Hepatocyte (in vitro differentiated cells): ENCODE results near the gene SHROOM2. TPM values are rescaled to one million over a fixed set of nuclear protein-coding genes. Genes with fewer than 3 reads are reported as not detected.

Experiments
- DNase-seq: peaks from one replicate; pipeline ENCODE4 v3.0.0-alpha.2; 2016; ENCODE audit warnings: low spot score
- H2AFZ ChIP-seq: fragments of 200-600 bp; sonication (generic); 2 replicates; pipeline ENCODE4 v1.6.0; 2016; ENCODE audit warnings: antibody characterized with exemption, mild to moderate bottlenecking
- H3K27ac ChIP-seq: fragments of 200-600 bp; sonication (generic); 2 replicates; pipeline ENCODE4 v1.5.1; 2016; ENCODE audit warnings: mild to moderate bottlenecking
- H3K27me3 ChIP-seq: fragments of 200-600 bp; sonication (generic); 2 replicates; pipeline ENCODE4 v1.6.1; 2016
- H3K36me3 ChIP-seq: fragments of 200-600 bp; sonication (generic); replicated peaks from 2 replicates; pipeline ENCODE4 v1.5.1; 2016; ENCODE audit warnings: low read depth; ENCODE audit not compliant: insufficient read depth
- H3K4me1 ChIP-seq: fragments of 200-600 bp; sonication (generic); 2 replicates; pipeline ENCODE4 v1.5.1; 2016; ENCODE audit warnings: mild to moderate bottlenecking, moderate library complexity; ENCODE audit not compliant: insufficient read depth
- H3K4me2 ChIP-seq: fragments of 200-600 bp; sonication (generic); 2 replicates; pipeline ENCODE4 v1.6.0; 2016
- H3K4me3 ChIP-seq: fragments of 200-600 bp; sonication (generic); 2 replicates; pipeline ENCODE4 v1.5.1; 2016; ENCODE audit warnings: mild to moderate bottlenecking
- H3K79me2 ChIP-seq: fragments of 200-600 bp; sonication (generic); 2 replicates; pipeline ENCODE4 v1.6.0; 2017; ENCODE audit warnings: mild to moderate bottlenecking
- H3K9me2 ChIP-seq: fragments of 200-600 bp; sonication (generic); replicated peaks from 2 replicates; pipeline ENCODE4 v1.6.0; 2017; ENCODE audit warnings: mild to moderate bottlenecking; ENCODE audit not compliant: insufficient read depth
- H3K9me3 ChIP-seq: fragments of 200-600 bp; sonication (generic); 2 replicates; pipeline ENCODE4 v1.5.1; 2016; ENCODE audit warnings: low read depth, mild to moderate bottlenecking
- H4K20me1 ChIP-seq: fragments of 200-600 bp; sonication (generic); 2 replicates; pipeline ENCODE4 v1.6.0; 2016; ENCODE audit warnings: mild to moderate bottlenecking; ENCODE audit not compliant: insufficient read depth, poor library complexity, severe bottlenecking
- EZH2 ChIP-seq: fragments of 200-600 bp; sonication (generic); IDR thresholded peaks from 2 replicates; pipeline ENCODE4 v1.6.1; 2016; ENCODE audit warnings: antibody characterized with exemption, mild to moderate bottlenecking, borderline replicate concordance
- EZH2phosphoT487 ChIP-seq: fragments of 200-600 bp; sonication (generic); IDR thresholded peaks from one replicate; pipeline ENCODE4 v1.6.1; 2018; ENCODE audit warnings: antibody characterized with exemption, mild to moderate bottlenecking, low read depth, moderate library complexity; ENCODE audit not compliant: unreplicated experiment, severe bottlenecking
- WGBS: methylation state at CpG from one replicate; pipeline ENCODE4 v1.1.6; 2016; ENCODE audit warnings: low lambda C conversion rate; ENCODE audit errors: missing lambda C conversion rate; 5-methylcytosine and 5-hydroxymethylcytosine counted together
- polyA plus RNA-seq: library from polyadenylated mRNA; unstranded; fragments of >200 nt; fragmentation: Nextera tagmentation; extraction: Ambion mirVana; gene quantifications from 2 replicates; pipeline ENCODE4 v1.2.1, GENCODE V29; 2016
- total RNA-seq: library from RNA; depleted of rRNA; stranded (reverse); fragments of >200 nt; gene quantifications from 2 replicates; pipeline ENCODE4 v1.2.3, GENCODE V29; 2014
- TF ChIP-seq, protein P1 (sequence below): fragments of 200-600 bp; sonication (generic); IDR thresholded peaks from 2 replicates; pipeline ENCODE4 v1.5.1; 2016; ENCODE audit warnings: antibody characterized with exemption, mild to moderate bottlenecking; ENCODE audit not compliant: poor library complexity

SHROOM2 gene
- total and polyA plus RNA-seq, 2 experiments from 2014 or later: 6.9 to 8.5 TPM

DNA sequence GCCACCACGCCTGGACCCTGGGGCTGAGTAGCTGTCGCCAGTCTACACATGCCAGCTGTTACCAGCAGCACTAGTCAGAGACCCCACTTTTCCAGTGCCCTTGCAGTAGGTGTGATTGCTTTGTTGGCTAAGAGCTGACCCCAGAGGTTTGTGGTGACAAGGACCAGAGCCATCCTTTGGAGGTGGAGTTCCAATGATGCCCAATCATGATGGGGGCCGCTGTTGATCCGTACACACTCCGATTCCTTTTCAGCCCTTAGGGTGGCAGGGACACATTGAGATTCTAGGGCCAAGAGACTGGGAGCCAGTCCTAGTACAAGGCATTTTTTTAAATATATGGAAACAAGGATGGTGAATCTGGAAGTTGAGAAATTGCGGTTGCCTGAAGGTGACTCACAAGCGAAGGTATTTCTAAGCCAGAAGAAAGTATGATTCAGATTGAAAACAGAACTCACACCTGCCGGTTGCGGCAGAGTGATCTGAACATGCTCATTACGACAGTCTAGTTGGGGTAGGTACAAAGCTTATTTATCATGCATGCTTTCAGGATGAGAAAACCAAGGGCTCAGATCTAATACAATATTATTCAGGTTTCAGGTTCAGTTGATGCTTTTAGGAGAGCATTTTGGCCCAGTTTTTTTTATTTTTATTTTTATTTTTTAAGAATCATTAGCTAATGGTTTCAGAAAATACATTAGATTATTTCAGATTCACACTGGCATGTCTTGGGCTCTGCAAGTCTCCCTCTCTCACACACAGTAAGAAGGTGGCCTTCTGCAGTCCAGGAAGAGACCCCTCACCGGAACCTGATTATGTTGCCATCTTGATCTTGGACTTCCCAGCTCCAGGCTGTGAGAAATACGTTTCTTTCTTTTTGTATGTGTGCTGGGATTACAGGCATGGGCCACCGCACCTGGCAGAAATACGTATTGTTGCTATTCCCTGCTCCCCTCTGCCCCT is 43.4 kb downstream of the SHROOM2 start:
- H3K9me2 ChIP-seq: no peaks in the 10 kb centered on the region
- no peaks in the 10 kb centered on the region for H4K20me1 ChIP-seq
- TF ChIP-seq, protein P1, sequence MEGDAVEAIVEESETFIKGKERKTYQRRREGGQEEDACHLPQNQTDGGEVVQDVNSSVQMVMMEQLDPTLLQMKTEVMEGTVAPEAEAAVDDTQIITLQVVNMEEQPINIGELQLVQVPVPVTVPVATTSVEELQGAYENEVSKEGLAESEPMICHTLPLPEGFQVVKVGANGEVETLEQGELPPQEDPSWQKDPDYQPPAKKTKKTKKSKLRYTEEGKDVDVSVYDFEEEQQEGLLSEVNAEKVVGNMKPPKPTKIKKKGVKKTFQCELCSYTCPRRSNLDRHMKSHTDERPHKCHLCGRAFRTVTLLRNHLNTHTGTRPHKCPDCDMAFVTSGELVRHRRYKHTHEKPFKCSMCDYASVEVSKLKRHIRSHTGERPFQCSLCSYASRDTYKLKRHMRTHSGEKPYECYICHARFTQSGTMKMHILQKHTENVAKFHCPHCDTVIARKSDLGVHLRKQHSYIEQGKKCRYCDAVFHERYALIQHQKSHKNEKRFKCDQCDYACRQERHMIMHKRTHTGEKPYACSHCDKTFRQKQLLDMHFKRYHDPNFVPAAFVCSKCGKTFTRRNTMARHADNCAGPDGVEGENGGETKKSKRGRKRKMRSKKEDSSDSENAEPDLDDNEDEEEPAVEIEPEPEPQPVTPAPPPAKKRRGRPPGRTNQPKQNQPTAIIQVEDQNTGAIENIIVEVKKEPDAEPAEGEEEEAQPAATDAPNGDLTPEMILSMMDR: no peak
- TF ChIP-seq EZH2: no peak
- TF ChIP-seq EZH2phosphoT487: no peak
- H3K27ac ChIP-seq: peak overlapping the region; percentile 59
- H3K4me3 ChIP-seq: no peak overlapping the region
- no peaks in the 10 kb centered on the region for H3K27me3 ChIP-seq
- H3K9me3 ChIP-seq: no peaks in the 10 kb centered on the region
- peaks cover 11% of the 10 kb centered on the region for H3K79me2 ChIP-seq
- H3K4me2 ChIP-seq: no peak overlapping the region
- 76% methylated on average over 14 of the region's 14 CpGs for WGBS
- no peak overlapping the region for H2AFZ ChIP-seq
- DNase-seq: peak; percentile 33
- H3K4me1 ChIP-seq: no peaks in the 10 kb centered on the region
- H3K36me3 ChIP-seq: no peaks in the 10 kb centered on the region

DNA sequence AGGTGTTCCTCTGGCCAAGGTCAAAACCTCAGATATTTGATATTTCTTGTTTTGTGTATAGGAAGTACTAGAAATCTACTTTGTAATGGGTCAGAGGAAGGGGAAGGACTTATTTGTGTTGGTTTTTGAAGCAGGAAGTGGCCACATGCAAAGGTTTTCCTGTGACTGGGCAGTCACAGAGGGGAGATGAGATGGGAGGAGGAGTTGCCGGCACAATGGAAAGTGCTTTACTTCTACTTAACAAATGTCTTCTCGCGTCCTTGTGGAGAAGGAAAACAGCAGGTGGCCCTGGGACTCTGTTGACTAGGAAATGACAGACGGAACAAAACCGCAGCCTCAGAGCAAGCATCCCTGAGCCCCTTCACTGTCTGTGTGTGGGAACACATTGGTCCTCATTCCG is 46.6 kb downstream of the SHROOM2 start:
- Histone ChIP-seq H3K4me1 (no peaks in the 10 kb centered on the region), H3K27me3 (no peaks in the 10 kb centered on the region), H3K4me3 (no peak overlapping the region), H3K9me2 (no peaks in the 10 kb centered on the region), H3K9me3 (no peaks in the 10 kb centered on the region), H3K4me2 (no peak overlapping the region), H3K79me2 (peaks cover 9% of the 10 kb centered on the region), H2AFZ (no peak overlapping the region), H3K27ac (no peak overlapping the region), H4K20me1 (no peaks in the 10 kb centered on the region), H3K36me3 (no peaks in the 10 kb centered on the region)
- TF ChIP-seq EZH2: no peak
- WGBS: 80% methylated on average over 6 of the region's 6 CpGs
- DNase-seq: no peak

DNA sequence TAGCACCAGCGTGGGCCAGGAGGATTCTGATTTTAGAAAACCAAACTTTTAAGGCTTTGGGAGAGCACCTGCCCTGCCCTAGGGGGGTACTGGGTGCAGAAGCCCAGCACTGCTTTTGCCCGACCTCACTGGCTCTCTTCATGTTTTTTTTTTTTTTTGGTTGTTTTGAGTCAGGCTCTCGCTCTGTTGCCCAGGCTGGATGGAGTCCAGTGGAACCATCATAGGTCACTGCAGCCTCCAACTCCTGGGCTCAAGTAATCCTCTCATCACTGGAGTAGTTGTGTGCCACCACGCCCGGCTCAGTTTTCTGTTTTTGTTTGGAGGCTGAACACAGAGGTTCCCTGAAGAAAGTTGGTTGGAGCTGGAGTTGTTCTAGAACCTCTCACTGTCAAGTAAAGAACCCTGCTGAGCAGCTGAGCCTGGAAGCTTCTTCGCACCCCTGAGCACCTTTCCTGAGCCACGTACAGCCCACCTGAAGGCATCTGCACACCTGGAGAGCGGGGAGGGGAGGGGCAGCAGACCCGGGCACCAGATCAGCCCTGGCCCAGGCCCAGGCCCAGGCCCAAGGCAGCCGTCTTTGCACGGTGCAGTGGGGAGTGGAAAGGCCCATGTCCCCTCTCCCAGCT is 49.5 kb downstream of the SHROOM2 start:
- no peak overlapping the region for H3K4me3 ChIP-seq
- no peak overlapping the region for H3K27ac ChIP-seq
- H3K27me3 ChIP-seq: no peaks in the 10 kb centered on the region
- peaks cover 2% of the 10 kb centered on the region for H3K79me2 ChIP-seq
- DNase-seq: no peak
- H3K9me3 ChIP-seq: no peaks in the 10 kb centered on the region
- H3K9me2 ChIP-seq: no peaks in the 10 kb centered on the region
- no peak overlapping the region for H2AFZ ChIP-seq
- no peaks in the 10 kb centered on the region for H4K20me1 ChIP-seq
- H3K4me2 ChIP-seq: no peak overlapping the region
- WGBS: 69% methylated on average over 11 of the region's 11 CpGs
- no peak for TF ChIP-seq EZH2
- TF ChIP-seq EZH2phosphoT487: no peak
- TF ChIP-seq, protein P1: no peak
- H3K36me3 ChIP-seq: no peaks in the 10 kb centered on the region
- H3K4me1 ChIP-seq: no peaks in the 10 kb centered on the region

DNA sequence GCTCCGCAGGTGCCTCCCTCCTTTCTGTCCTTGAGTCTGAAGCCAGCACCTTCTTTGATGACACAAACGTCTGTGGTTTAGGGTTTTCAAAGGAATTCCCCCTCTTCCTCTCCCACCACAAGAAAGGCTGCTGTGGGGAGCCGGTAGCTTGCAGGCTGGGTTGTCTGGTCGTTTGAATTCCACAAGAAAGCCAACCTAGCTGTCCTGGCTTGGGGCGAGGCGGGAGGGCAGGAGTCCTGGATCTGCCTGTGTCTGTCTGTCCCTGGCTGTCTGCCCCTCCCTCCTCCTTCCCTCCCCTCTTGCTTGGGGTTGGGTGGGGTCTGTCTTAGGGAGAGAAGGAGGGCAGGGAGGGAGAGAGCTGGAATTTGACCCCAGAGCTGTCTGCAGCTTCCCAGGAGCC is 56.3 kb downstream of the SHROOM2 start:
- peaks cover 30% of the 10 kb centered on the region for H3K4me1 ChIP-seq
- no peaks in the 10 kb centered on the region for H3K36me3 ChIP-seq
- peak overlapping the region; percentile 70 for H3K27ac ChIP-seq
- no peak overlapping the region for H3K4me3 ChIP-seq
- TF ChIP-seq, protein P1: no peak
- 24% methylated on average over 6 of the region's 6 CpGs for WGBS
- no peaks in the 10 kb centered on the region for H3K9me3 ChIP-seq
- H2AFZ ChIP-seq: no peak overlapping the region
- H4K20me1 ChIP-seq: no peaks in the 10 kb centered on the region
- no peaks in the 10 kb centered on the region for H3K27me3 ChIP-seq
- peaks cover 21% of the 10 kb centered on the region for H3K79me2 ChIP-seq
- H3K4me2 ChIP-seq: peak overlapping the region; percentile 57
- no peaks in the 10 kb centered on the region for H3K9me2 ChIP-seq
- DNase-seq: peak; percentile 39
